Kidney epithelial cell (primary cell): ENCODE results near the gene MTMR3. TPM values are rescaled to one million over a fixed set of nuclear protein-coding genes. Genes with fewer than 3 reads are reported as not detected.

Source experiments
- DNase-seq: peaks from one replicate; pipeline ENCODE4 v3.0.0-alpha.2; 2010; ENCODE audit warnings: low read depth
- H3K27me3 ChIP-seq: 2 replicates; pipeline ENCODE4 v1.6.0; 2011; ENCODE audit warnings: low read length; ENCODE audit not compliant: control insufficient read depth, insufficient read depth
- H3K36me3 ChIP-seq: 2 replicates; pipeline ENCODE4 v1.5.1; 2011; ENCODE audit warnings: low read length; ENCODE audit not compliant: control insufficient read depth, insufficient read depth
- H3K4me3 ChIP-seq: 2 replicates; pipeline ENCODE4 v1.5.1; 2011; ENCODE audit warnings: low read depth, mild to moderate bottlenecking, control low read depth, low read length
- CTCF ChIP-seq: IDR thresholded peaks from 2 replicates; pipeline ENCODE4 v1.5.1; 2011; ENCODE audit warnings: mild to moderate bottlenecking, moderate library complexity, low read length, control low read depth, inconsistent platforms; ENCODE audit not compliant: insufficient read depth, poor library complexity, severe bottlenecking
- total RNA-seq: library from RNA; depleted of rRNA; stranded (reverse); fragments of >200 nt; gene quantifications from 2 replicates; pipeline ENCODE4 v1.2.3, GENCODE V29; 2015

MTMR3 gene
- total RNA-seq, 1 donor from 2014 or later: 31.9 TPM

- DNase-seq: no peak
- Histone ChIP-seq H3K4me3 (no peak overlapping the region), H3K36me3 (no peaks in the 10 kb centered on the region), H3K27me3 (no peaks in the 10 kb centered on the region)
- TF ChIP-seq CTCF: no peak
Measured at GRCh38 chr22:30036656-30037055, 153.7 kb downstream of the MTMR3 start.

DNA sequence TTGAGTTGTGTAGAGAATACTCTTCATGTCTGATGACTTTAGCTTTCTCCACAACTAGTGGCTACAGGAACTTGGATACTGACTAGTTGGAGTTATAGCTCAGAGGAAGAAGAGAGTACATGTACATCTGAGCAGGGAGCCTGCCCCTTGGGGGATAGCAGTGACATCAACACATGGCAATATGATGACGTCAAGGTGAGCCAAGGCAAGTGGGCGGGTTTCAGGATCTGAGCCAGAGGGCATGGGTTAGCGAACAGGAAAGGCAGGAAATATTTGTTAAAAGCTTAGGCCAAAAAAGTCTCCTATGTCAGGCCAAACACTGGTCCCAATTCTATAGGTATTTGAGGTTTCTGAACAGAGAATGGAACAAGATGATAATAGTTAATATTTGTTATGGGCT, 155.2 kb downstream of the MTMR3 start:
- Histone ChIP-seq H3K36me3 (no peaks in the 10 kb centered on the region), H3K4me3 (no peak overlapping the region), H3K27me3 (no peaks in the 10 kb centered on the region)
- TF ChIP-seq CTCF: no peak
- DNase-seq: no peak

DNA sequence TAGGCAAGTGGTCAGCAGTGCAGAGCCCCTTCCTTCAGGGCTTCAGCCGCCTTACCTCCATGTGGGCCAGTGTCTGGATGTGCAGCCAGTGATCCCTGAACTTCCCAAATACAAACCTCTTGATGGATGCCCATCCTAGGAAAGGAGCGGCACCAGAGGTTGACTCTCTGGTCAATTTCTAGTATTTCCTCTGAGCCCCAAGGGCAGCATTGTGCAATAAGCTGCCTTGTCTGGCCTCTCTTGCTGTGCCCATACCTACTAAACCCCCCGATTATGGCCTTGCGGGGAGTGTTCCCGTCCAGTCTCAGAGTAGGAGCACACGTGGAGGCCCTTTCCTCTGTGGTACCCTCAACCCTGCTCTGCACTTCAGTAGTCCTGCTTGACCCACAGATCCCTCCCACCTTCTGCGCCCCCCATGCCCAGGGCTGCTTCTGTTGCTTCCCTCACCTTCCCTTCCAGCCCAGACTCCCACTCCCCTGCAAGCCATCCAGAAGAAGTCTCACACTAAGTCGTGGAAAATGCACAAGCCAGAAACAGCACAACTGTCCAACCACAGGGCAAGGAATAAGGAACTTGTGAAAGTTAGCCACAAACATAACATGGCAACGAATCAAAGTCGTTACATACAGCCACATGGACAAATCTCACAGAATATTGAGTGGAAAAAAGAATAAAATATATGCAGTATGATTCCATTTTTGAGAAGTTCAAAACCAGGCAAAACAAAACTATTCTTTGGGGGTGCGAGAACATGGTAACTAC, 157.7 kb downstream of the MTMR3 start:
- DNase-seq: no peak
- Histone ChIP-seq H3K27me3 (no peaks in the 10 kb centered on the region), H3K36me3 (no peaks in the 10 kb centered on the region), H3K4me3 (no peak overlapping the region)
- TF ChIP-seq CTCF: no peak

DNA sequence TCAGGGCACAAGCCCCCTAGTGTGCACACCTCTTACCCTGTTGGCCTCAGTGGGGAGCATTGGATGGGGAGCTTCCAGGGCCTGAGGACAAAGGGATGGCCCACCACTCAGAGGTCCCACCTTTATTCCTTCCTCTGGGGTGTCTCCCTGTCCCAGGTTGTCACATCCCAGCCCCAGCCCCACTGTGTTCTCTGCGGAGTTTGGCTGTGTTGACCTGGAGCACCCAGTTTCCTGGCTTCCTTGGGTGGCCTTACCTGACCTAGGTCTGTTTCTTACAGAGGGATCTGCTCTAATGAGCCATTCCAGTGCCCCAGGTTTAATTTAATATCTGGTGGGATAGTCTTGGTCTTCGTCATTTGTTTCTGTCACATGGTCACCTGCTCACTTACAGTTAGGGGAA, 158.5 kb downstream of the MTMR3 start:
- Histone ChIP-seq H3K27me3 (no peaks in the 10 kb centered on the region), H3K36me3 (no peaks in the 10 kb centered on the region), H3K4me3 (no peak overlapping the region)
- DNase-seq: no peak
- no peak for TF ChIP-seq CTCF

DNA sequence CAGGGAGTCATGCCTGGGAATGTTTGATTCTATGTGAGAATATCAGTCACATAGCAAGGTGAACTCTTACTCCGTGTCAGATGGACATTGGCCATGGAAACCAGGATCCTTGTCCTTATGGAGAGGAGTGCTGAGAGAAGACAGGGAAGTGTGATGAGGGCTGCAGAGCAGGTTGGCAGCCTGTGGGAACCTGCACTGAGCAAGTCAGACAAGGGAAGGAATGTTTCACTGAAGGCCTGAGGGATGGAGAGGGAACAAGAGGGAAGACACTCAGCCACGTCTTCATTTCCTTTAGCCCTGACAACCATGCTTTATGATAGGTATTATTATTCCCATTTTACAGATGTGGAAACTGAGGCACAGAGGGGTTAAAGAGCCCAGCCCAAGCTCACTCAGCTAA, 158.9 kb downstream of the MTMR3 start:
- no peak for TF ChIP-seq CTCF
- Histone ChIP-seq H3K4me3 (no peak overlapping the region), H3K36me3 (no peaks in the 10 kb centered on the region), H3K27me3 (no peaks in the 10 kb centered on the region)
- no peak for DNase-seq

DNA sequence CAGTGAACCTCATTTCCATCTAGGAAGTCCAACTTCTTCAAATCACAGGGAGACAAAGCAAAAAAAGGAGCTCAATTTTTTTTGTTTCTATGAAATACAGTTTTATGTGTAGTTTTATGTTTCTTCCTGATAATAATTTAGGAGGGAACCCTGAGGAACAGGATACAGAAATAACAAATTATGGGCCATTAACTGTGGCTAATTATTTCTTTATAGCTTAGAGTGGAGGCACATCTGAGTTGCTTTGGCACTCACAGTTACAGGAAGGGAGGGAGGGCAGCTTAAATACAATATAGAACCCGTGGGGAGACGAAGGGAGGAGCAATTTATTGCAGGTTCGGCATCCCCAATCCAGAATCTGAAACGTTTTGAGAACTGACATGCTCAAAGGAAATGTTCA, 160.2 kb downstream of the MTMR3 start:
- TF ChIP-seq CTCF: no peak

More for the DNA sequence above, 160.2 kb downstream of the MTMR3 start:
- DNase-seq: no peak
- Histone ChIP-seq H3K27me3 (no peaks in the 10 kb centered on the region), H3K36me3 (no peaks in the 10 kb centered on the region), H3K4me3 (no peak overlapping the region)
